ENCODE measurements around the gene PADI4. TPM values are rescaled to one million over a fixed set of nuclear protein-coding genes. Genes with fewer than 3 reads are reported as not detected.

Gene PADI4
- total RNA-seq, 1 donor = not detected

GRCh38 chr1:17273096-17273495 lies 34.9 kb upstream of the PADI4 start:
- no peak for DNase-seq (ENCODE audit: low read depth)
- H3K4me3 ChIP-seq (ENCODE audit: low read depth, low read length) = no peak overlapping the region
- no peak for TF ChIP-seq CTCF (IDR thresholded peaks at IDR 0.05; ENCODE audit: insufficient read depth, low read length)

GRCh38 chr1:17274186-17275170 lies 33.5 kb upstream of the PADI4 start:
- TF ChIP-seq CTCF (IDR thresholded peaks at IDR 0.05; ENCODE audit: insufficient read depth, low read length) = peak; percentile 71
- H3K4me3 ChIP-seq (ENCODE audit: low read depth, low read length) = no peak overlapping the region
- DNase-seq (ENCODE audit: low read depth) = peak; percentile 33

- peak; percentile 61 for DNase-seq (ENCODE audit: low read depth)
- no peak overlapping the region for H3K4me3 ChIP-seq (ENCODE audit: low read depth, low read length)
- no peak for TF ChIP-seq CTCF (IDR thresholded peaks at IDR 0.05; ENCODE audit: insufficient read depth, low read length)
Observed at GRCh38 chr1:17276568-17276967, 31.4 kb upstream of the PADI4 start.

GRCh38 chr1:17277511-17278159 lies 30.4 kb upstream of the PADI4 start:
- H3K4me3 ChIP-seq (ENCODE audit: low read depth, low read length) = no peak overlapping the region
- no peak for DNase-seq (ENCODE audit: low read depth)
- no peak for TF ChIP-seq CTCF (IDR thresholded peaks at IDR 0.05; ENCODE audit: insufficient read depth, low read length)

GRCh38 chr1:17278996-17279830 lies 28.8 kb upstream of the PADI4 start:
- TF ChIP-seq CTCF (IDR thresholded peaks at IDR 0.05; ENCODE audit: insufficient read depth, low read length) = no peak
- DNase-seq (ENCODE audit: low read depth) = no peak
- no peak overlapping the region for H3K4me3 ChIP-seq (ENCODE audit: low read depth, low read length)

- DNase-seq (ENCODE audit: low read depth) = no peak
- TF ChIP-seq CTCF (IDR thresholded peaks at IDR 0.05; ENCODE audit: insufficient read depth, low read length) = no peak
- no peak overlapping the region for H3K4me3 ChIP-seq (ENCODE audit: low read depth, low read length)
Observed at GRCh38 chr1:17280436-17280835, 27.6 kb upstream of the PADI4 start.

All from fibroblast of the aortic adventitia (primary cell).